ENCODE data around the gene SDHB.

Gene SDHB

DNA sequence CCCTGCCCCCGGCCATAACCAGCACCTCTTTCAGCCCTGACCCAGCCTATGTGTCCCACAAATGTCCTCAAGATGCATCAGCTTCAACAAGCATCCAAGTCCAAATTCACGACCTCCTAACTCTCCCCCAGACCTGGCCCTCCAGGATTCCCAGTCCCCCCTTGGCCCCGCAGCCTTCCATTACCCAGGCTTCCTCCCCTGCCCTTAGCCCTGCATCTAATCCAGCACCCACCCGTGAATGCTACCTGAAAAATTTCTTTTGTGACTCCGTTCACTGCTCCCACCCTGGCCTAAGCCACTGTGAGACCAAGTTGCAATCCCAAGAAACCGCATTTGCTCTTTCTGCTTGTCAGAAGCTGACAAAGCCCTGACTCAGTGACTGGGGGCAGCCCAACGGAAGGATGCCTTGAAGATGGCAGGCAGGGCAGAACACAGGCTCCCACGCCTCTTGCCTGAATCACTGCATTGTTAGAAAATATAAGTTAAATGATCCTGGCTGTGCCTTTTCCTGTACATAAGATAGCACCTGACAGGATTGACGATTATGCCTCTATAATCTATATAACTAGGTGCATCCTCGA is 72.5 kb downstream of the SDHB start:
- no peak for DNase-seq

DNA sequence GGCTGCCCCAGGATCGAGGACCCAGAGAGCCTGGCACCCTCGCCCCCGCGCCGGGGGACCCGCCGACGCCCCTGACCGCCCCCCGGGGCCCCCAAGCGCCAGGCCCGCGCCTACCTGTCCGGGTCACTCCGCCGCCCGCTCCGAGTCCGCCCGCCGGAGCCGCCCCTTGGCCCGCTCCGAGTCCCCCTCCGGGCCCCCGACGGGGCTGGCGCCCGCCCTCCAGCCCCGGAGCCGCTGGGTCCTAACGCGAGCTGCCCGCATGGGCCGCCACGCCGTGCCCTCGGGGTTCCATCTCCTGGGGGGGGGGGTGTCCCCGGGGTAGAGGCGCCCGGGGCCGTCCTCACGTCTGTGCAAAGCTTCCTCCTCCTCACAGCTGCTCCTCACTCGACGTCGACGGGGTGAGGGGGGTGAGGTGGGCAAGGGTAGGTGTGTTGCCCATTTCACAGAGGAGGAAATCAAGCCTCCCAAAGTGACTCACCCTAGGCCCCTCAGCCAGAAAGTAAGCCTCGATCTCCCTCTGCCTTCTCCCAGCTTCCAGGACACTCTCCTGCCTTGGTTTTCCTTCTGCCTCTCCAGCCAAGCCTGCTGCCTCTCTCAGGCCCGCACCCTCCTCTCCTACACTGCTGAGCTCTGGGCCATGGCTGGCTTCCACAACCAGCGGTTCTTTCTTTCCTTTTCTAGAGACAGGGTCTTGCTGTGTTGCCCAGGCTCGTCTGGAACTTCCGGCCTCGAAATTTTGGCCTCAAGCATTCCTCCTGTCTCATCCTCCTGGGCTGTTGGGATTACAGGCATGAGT is 73.2 kb downstream of the SDHB start, which contains the start of gene MFAP2:
MFAP2 (minus strand) TSS at position 148 of the 796 bp plus-strand sequence. CDS start 2,347 bp downstream, outside the sequence.
- DNase-seq, result no peak

DNA sequence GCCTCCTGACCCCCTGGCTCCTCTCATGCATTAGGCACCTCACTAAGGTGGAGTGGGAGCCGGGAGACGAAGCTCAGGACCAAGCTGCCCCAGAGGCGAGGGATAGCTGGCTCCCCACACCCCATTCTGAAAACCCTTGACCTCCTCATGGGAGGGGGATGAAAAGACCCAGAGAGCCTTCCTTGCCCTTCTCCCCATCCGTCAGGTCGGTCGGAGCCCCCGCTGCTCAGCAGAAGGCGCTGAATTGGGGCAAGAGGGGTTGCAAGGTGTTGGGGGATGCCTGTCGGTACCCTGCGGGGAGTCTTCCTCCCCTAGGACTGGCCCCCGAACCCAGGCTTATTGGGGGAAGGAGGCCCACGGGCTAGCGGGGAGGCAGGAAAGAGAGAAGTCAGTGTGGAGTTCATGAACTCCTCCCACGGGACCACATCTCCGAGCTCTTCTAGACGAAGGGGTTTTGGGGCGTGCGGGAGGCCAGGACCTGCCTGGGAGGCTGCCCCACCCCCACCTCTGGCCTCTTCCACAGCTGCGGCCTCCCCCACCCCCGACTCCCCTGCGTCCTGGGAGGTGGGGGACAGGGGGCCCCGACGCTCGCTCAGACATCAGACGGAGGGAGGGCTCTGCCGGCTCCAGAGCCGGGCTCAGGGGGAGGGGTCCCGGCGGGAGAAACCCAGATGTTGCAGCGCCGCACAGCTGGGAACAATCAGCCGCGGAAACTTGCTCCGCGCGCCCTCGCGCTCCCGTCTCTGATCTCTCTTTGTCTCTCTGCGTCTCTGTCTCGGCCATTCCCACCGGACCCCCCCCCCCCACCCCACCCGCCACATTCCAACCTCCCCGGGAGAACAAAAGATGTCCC is 74.1 kb downstream of the SDHB start:
- DNase-seq, result no peak

DNA sequence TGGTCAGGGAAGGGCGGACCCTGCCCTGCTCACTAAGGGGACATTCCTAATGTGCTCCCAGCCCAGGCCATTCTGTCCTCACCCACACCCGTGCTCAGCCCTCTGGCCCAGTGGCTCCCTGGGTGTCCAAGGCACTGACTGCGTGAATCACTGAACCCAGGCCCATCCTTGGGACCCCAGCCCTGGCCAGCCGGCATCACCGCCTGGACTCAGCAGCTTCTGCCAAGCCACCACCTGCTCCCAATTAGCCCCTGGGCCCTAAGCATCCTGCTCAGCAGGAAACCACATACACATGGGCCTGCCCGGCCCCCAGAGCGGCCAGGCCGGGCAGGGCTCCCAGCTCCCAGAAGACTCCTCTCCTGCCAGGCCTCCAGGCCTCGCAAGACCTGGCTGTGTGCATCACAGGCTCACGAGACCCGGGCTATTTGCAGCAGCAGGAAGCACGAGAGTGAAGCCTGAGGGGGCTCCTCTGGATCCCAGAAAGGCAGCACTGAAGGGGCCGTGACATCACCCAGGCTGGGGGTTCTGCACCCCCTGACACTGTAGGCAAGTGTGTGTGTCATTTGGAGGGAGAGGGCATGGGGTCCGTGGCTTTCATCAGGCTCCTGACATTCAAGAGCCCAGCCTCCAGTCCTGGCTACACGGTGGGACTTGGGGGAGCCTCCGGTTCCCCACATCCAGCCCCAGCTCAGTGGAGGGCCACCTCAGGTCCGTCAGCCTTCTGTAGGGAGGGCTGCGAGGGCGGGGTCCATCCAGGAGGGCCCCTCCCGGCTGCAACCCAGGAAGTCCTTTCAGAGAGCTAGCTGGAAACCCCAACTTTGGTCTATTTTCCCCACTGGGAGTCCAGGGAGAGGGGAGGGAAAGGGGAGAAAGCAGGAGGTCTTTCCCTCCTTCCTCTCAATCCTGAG is 75.0 kb downstream of the SDHB start:
- DNase-seq, result no peak

DNA sequence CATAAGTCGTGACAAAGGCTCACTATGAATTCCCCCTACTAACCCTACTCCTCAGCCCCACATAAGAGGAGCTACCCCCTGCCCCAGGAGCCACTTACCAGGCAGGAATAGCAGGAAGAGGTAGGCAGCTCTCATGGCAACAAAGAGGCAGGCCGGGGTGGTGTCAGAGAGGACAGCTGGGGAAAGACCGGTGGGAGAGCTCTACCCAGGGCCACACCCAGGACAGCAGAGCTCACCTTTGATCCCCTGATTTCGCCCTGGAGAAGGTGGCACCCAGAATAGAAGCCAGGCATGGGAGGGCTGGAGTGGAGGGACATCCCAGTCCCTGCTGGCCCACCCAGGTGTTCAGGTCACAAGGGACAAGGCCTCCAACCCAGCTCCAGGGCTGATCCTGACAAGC is 75.7 kb downstream of the SDHB start:
- no peak for DNase-seq

- no peak for DNase-seq
Measured at GRCh38 chr1:16977377-16977776, 76.5 kb downstream of the SDHB start.

- DNase-seq, result no peak
Measured at GRCh38 chr1:16976966-16977365, 76.9 kb downstream of the SDHB start.

DNA sequence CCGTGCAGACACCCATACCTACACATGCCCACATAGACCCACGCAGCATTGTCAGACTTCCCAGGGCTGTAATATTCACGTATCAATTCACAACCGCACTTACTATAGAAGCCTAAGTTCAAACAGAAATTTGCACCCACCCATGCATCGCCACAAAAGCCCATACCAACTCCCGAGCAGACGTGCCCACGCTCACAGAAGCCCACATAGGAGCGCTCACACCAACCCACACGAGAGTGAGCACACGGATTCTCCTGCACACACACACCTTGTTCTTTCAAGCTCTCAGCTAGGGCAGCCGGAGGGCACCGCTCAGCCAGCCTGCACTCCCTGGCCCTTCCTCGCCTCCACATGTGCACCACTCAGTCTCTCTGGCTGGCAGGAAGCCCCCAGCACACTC is 78.0 kb downstream of the SDHB start:
- no peak for DNase-seq

- DNase-seq, result no peak
Measured at GRCh38 chr1:16975211-16975610, 78.6 kb downstream of the SDHB start.

GRCh38 chr1:16973215-16973614 is 80.6 kb downstream of the SDHB start:
- no peak for DNase-seq

- no peak for DNase-seq
Measured at GRCh38 chr1:16972189-16972895, 81.5 kb downstream of the SDHB start.

GRCh38 chr1:16971341-16972188 is 82.3 kb downstream of the SDHB start:
- DNase-seq, result no peak

- no peak for DNase-seq
Measured at GRCh38 chr1:16970132-16970910, 83.5 kb downstream of the SDHB start.

DNA sequence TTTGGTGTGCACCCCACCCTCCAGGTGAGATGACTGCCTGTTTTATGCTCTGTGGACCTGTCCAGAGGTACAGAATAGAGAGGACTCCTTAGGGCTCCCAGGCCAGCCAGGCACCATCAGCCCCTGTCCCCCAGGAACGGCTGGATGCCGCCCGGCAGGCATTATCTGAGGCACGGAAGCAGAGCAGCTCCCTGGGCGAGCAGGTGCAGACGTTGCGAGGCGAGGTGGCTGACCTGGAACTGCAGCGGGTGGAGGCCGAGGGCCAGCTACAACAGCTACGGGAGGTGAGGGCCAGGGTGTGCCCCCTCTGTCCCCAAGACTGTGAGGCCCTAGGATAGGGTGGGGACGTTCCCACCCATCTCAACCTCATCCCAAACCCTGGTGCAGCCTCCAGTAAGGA is 84.2 kb downstream of the SDHB start:
- no peak for DNase-seq

GRCh38 chr1:16969057-16969611 is 84.7 kb downstream of the SDHB start:
- DNase-seq, result no peak

Data from CD4-positive, alpha-beta T cell treated with Interleukin-21 for 1 hour (primary cell).